Measurements from ENCODE around the gene CHPT1.

Gene CHPT1

GRCh38 chr12:101703487-101703886 is 6.0 kb downstream of the CHPT1 start (continued):
- no peak for TF ChIP-seq POU6F1 (CRISPR knock-in tag; IDR thresholded peaks at IDR 0.05; ENCODE audit: borderline replicate concordance, low read depth)
- TF ChIP-seq ZFP30 (CRISPR knock-in tag; IDR thresholded peaks at IDR 0.05), result no peak

- no peak for TF ChIP-seq ZNF70 (CRISPR knock-in tag; IDR thresholded peaks at IDR 0.05)
- TF ChIP-seq RARB (CRISPR knock-in tag; IDR thresholded peaks at IDR 0.05), result no peak
- TF ChIP-seq TCF4 (CRISPR knock-in tag; IDR thresholded peaks at IDR 0.05; ENCODE audit: borderline replicate concordance), result no peak
- no peak for TF ChIP-seq ARNTL (CRISPR knock-in tag; IDR thresholded peaks at IDR 0.05; ENCODE audit: borderline replicate concordance, low read depth)
- TF ChIP-seq ZFP30 (CRISPR knock-in tag; IDR thresholded peaks at IDR 0.05), result no peak
- no peak for TF ChIP-seq ZFP3 (CRISPR knock-in tag; IDR thresholded peaks at IDR 0.05)
- TF ChIP-seq BACH2 (CRISPR knock-in tag; IDR thresholded peaks at IDR 0.05; ENCODE audit: borderline replicate concordance), result no peak
- TF ChIP-seq CREB5 (CRISPR knock-in tag; IDR thresholded peaks at IDR 0.05; ENCODE audit: low read depth), result no peak
- TF ChIP-seq ZNF8 (CRISPR knock-in tag; IDR thresholded peaks at IDR 0.05), result no peak
- no peak for TF ChIP-seq GLIS3 (CRISPR knock-in tag; IDR thresholded peaks at IDR 0.05)
- no peak for TF ChIP-seq ZNF565 (CRISPR knock-in tag; conservative IDR thresholded peaks at IDR 0.05; ENCODE audit: low read depth)
- no peak for ATAC-seq
These were observed 9.0 kb downstream of the CHPT1 start for GRCh38 chr12:101706403-101706802.

- no peak for ATAC-seq
- TF ChIP-seq ZNF8 (CRISPR knock-in tag; IDR thresholded peaks at IDR 0.05) (no peak), ESRRG (CRISPR knock-in tag; IDR thresholded peaks at IDR 0.05) (no peak), RARB (CRISPR knock-in tag; IDR thresholded peaks at IDR 0.05) (no peak), TOX (CRISPR knock-in tag; IDR thresholded peaks at IDR 0.05; ENCODE audit: borderline replicate concordance) (no peak), SNAI2 (CRISPR knock-in tag; IDR thresholded peaks at IDR 0.05) (no peak), POU6F1 (CRISPR knock-in tag; IDR thresholded peaks at IDR 0.05; ENCODE audit: borderline replicate concordance, low read depth) (no peak), OSR1 (CRISPR knock-in tag; IDR thresholded peaks at IDR 0.05) (no peak)
These were observed 9.8 kb downstream of the CHPT1 start for GRCh38 chr12:101707131-101707782.

- ATAC-seq, result no peak
- TF ChIP-seq ESRRG (CRISPR knock-in tag; IDR thresholded peaks at IDR 0.05) (no peak), CSRNP3 (CRISPR knock-in tag; IDR thresholded peaks at IDR 0.05) (no peak)
These were observed 12.8 kb downstream of the CHPT1 start for GRCh38 chr12:101710288-101710687.

GRCh38 chr12:101713059-101713682 is 15.7 kb downstream of the CHPT1 start:
- no peak for ATAC-seq
- TF ChIP-seq ARNTL (CRISPR knock-in tag; IDR thresholded peaks at IDR 0.05; ENCODE audit: borderline replicate concordance, low read depth) (no peak), TSHZ2 (CRISPR knock-in tag; IDR thresholded peaks at IDR 0.05) (no peak), SNAI2 (CRISPR knock-in tag; IDR thresholded peaks at IDR 0.05) (no peak), ZC3H10 (CRISPR knock-in tag; IDR thresholded peaks at IDR 0.05) (no peak), RARB (CRISPR knock-in tag; IDR thresholded peaks at IDR 0.05) (no peak), GLIS3 (CRISPR knock-in tag; IDR thresholded peaks at IDR 0.05) (no peak), ZNF565 (CRISPR knock-in tag; conservative IDR thresholded peaks at IDR 0.05; ENCODE audit: low read depth) (no peak), POU6F1 (CRISPR knock-in tag; IDR thresholded peaks at IDR 0.05; ENCODE audit: borderline replicate concordance, low read depth) (no peak), PATZ1 (CRISPR knock-in tag; IDR thresholded peaks at IDR 0.05; ENCODE audit: borderline replicate concordance) (no peak), ZFP3 (CRISPR knock-in tag; IDR thresholded peaks at IDR 0.05) (no peak)
